Fibroblast of skin of right quadriceps (primary cell): ENCODE data around the gene UROC1.
"Not testable (repeated sequence)": the region's sequence is repeated elsewhere in the genome, so short reads cannot be mapped to it uniquely, and the experiment has no call there.

Experiments used
- DNase-seq: peaks from one replicate; pipeline ENCODE4 v3.0.0-alpha.2; 2013

The UROC1 gene

DNA sequence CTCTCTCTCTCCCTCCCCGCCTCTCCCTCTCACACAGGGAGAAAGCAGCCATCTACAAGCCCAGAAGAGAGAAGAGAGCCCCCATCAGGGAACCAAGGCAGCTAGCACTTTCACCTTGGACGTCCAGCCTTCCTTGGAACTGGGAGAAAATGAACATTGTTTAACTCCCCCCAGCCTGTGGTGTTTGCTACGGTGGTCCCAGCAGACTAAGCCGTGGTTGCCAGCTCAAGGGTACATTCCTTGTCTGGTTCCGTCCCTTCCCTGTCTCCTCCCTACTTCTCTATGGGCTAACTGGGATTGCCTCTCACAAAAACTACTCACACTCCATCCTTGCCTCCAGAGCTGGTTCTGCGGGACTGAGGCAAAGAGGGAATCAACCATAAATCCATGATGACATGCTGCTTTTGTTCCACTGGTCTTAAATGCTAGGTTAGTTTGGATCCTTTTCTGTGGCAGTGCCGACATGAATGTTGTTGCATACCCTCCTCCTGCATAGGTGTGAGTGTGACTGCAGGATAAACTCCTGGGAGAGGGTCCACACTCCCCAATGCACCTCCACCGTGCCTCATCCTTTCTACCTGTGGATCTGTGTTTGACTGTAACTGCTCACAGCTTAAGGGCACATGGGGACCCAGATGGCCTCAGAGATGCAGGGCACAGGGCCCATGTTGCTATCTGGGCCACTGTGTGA is 29.1 kb upstream of the UROC1 start:
- no peak for DNase-seq

DNA sequence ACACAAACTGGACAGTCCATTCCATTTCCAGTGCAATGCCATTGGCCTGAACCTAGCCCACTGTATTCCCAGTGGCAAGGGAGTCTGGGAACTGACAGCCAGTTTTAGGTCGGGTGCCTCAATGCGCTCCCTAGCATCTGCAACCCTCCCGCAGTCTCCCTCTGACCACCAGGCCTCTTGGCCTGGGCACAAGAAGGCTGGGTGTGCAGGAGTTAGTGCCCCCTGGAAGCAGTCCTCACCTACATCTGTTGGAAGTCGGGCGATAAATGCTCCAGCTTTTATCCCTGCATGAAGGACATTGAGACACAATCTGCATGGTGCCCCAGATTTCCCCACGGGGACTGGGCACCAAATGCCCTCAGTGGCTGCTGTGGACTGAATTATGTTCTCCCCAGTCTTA is 28.4 kb upstream of the UROC1 start:
- DNase-seq = no peak

DNA sequence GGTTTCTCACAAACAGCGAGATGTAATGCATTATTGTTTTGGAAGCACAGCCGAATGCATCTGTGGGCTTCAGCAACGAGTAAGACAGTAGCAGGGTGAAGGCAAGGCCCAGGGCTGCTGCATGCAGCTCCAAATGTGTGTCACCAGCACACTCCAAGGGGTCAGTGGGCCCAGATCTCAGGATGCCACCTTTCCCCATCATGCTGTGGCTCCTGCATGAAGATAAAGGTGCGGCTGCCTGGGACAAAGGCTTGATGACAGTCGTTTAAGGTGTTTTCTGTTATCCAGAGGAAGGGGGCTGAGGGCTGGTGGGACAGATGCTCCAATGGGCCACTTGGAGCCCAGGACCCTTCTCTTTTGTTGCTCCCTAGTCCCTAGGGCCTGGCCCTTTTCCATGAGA is 28.0 kb upstream of the UROC1 start:
- no peak for DNase-seq

DNA sequence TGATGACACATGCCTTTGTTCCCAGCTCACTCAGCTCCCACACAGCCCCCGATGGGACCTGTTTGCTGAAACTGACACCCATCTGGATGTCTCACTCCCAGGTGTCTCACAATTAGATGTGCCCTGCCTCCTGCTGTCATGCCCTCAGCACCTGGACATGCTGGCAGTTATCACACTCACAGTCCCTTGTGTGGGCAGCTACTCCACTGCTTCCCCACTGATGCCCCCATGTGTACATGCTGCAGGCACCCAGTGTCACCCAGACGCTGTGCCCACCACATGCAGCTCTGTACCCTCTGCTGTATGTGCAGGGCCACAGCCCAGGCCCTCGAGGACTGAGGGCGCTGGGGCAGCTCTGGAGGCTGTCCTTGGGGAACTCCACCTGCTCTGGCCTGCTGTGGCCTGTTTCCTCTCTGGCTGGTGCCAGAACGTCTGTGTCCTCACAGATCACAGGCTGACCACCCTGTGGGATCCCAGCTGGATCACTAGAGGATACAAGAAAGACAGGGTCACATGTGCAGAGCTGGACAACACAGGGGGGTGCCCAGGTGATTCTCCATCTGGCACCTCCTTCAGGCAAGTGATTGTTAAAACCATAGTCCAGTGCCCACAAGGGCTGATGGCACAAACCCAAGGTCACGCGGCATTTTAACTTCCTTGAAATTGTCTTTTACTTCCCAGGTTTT is 27.2 kb upstream of the UROC1 start:
- no peak for DNase-seq

DNA sequence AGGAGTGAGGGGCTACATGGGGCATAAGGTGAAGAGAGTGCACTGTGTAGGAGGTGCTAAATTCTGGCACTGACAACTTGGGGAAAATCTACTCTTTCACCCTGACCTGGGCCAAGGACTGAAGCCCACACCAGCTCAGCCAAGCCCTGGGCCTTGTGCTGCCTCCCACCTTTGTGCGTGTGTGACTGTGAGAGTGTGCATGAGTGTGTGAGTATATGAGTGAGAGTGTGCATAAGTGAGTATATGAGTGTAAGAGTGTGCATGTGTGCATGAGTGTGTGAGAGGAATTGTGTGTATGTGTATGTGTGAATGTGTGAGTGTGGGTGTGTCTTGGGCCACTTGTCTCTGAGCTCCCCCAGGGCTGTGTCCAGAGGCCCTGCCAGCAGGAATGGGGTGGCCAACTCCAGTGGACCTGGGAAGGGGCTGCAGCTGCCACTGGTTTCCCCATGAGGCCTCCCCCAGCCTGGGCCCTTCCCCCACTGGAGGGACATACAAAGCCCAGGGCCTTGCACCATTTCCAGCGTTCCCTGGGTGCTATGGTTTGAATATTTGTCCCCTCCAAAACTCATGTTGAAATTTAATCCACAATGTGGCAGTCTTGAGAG is 26.0 kb upstream of the UROC1 start:
- no peak for DNase-seq

DNA sequence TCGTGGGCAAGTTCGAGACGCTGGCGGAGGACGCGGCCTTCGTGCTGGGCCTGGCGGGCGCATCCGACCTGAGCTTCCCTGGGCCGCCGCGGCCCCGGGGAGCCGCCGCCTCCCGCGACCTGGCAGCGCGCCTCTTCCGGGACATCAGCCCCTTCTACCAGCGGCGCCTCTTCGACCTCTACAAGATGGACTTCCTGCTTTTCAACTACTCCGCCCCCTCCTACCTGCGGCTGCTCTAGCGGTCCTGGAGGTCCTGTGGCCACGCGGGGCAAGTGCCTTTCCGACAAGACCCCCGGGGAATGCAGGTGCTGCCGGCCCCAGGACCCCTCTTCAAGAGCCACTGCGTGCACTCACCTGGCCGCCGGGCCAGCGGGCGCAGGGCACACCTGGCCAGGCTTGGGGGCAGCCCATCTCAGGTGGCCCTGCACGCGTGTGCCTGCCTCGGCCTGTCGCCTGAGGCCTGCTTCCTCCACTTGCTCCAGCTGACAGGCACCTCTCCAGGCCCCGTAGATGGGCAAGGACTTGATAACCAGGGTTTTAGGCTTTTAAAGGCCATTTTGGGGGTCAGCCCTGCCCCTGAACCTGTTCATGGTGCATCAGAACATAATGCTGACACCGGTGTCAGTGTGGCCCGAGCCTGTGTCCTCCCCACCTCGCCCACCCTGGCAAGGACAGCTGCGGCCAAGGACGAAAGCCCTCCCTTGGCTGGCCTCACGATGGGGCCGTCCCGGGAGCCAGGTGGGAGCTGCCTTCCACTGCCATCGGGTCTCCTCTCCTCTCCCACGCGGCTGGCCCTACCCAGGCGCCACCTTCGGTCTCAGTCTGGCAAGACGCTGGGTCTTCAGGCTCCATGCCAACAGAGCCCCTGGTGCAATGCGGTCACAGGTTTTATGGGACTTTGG is 25.0 kb upstream of the UROC1 start:
- no peak for DNase-seq

DNA sequence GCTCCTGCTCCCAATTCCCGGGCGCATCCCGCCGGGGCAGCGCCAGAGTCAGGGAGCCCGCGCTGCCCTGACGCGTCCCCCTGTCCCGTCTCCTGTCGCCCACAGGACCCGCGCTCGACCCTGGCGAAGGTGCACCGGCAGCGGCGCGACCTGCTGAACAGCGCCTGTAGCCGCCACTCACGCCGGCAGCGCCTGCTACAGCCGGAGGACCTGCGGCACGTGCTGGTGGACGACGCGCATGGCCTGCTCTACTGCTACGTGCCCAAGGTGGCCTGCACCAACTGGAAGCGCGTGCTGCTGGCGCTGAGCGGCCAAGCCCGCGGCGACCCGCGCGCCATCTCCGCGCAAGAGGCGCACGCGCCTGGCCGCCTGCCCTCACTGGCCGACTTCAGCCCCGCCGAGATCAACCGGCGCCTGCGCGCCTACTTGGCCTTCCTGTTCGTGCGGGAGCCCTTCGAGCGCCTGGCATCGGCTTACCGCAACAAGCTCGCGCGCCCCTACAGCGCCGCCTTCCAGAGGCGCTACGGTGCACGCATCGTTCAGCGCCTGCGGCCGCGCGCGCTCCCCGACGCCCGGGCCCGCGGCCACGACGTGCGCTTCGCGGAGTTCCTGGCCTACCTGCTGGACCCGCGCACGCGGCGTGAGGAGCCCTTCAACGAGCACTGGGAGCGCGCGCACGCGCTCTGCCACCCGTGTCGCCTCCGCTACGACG is 24.2 kb upstream of the UROC1 start:
- DNase-seq = no peak

DNA sequence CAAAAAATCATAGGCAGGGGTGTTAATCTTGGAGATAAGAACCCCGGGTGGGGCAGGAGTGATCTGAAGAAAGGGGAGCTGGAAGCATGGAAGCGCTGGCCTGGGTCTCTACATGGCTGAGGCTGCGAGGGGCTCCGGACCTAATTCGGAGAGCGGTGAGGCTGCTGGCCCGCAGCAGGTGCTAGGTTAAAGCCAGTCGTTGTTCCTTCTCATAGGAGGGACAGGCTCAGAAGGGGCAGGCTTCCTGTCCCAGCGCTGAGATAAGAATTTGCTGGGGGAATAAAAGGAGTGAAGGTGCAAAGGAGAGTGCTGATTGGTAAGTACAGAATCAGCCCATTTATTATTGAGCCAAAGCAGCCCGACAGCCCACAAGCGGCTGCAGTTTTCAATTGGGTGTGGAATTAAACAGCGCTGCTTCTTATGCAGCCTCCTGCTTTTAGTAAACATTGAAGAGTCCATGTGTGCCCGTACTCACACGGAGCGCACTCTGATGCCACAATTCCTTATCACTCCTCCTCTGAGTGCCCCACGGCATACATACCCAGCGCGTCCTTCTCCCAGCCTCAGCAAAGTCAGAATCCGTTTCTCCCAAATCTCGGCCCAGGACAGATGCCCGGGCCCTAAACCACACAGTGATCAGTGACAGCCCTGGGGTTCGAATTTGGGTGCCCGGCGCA is 23.5 kb upstream of the UROC1 start:
- no peak for DNase-seq

DNA sequence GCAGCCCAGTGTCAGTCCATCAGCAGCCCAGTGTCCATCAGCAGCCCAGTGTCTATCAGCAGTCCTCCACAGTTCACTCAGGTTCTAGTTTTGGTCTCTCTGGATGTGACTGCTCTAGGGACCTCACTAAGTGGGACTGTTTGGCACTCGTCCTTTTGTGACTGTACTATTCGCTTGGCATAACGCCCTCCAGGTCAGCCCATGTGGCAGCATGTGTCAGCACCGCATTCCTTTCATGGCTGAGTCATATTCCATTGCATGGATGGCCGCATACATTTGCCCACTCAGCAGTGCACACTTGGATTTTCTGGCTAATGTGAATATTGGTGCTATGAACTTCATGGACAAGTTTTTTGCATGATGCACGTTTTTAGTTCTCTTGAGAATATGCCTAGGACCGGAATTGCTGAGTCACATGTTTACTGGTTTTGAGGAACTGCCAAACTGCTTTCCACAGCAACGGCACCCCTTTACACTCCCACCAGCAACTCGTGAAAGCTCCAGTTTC is 22.8 kb upstream of the UROC1 start:
- DNase-seq = peak; percentile 97

DNA sequence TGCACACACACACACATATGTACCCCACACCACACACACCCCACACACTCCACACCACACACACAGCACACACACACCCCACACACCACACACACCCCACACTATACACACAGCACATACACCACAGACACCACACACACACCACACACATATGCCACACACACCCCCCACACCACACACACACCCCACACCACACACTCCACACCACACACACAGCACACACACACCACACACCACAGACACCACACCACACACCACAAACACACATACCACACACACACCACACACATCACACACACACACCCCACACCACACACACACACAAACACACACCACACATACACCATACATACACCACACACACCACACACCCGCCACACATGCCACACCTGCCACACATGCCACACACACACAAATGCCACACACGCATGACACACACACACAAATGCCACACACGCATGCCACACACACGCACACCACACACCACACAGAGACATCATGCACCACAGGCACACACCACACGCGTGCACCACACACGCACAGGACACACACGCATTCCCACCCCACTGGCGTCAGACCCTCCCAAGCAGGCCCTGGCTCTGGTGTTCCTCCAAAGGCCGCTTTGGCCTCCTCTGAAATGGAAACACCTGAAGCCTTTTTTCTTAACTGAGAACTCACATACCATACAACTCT is 22.1 kb upstream of the UROC1 start:
- DNase-seq = no peak

DNA sequence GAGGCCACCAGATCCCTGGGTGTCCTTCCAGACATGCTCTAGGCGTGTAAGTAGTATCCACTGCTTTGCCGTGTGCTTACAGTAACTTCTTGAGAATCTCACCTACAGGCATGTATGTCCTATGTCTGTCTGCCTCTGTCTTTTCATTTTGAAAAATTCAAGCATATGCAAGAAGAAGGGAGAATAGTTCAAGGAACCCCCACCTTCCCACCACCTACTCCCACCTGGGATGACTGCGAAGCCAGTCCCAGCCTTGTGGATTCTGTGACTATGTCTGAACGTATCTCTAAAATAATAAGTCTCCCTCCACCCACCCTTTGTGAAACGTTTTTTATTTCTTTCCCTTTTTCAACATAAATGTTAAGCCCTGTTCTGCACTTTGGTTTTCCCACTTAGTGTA is 21.4 kb upstream of the UROC1 start:
- no peak for DNase-seq

DNA sequence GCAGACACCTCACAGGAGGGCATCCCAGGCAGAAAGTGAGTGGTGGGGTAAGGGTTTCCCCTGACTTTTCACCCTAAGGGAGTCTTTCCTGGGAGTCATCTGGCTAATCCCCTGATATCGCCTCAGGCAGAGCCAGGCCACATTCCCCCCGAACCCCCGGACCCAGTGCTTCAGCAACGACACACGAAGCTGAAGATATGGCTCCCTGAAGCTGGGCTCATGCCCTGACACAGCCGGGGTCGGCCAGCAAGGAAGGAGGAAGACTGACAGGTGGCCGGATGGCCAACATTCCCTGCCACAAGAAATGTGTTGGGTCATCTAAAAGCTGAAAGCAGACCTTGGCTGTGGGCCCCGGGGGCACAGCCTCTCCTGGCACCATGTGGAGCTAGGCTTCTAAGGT is 20.7 kb upstream of the UROC1 start:
- DNase-seq = no peak

DNA sequence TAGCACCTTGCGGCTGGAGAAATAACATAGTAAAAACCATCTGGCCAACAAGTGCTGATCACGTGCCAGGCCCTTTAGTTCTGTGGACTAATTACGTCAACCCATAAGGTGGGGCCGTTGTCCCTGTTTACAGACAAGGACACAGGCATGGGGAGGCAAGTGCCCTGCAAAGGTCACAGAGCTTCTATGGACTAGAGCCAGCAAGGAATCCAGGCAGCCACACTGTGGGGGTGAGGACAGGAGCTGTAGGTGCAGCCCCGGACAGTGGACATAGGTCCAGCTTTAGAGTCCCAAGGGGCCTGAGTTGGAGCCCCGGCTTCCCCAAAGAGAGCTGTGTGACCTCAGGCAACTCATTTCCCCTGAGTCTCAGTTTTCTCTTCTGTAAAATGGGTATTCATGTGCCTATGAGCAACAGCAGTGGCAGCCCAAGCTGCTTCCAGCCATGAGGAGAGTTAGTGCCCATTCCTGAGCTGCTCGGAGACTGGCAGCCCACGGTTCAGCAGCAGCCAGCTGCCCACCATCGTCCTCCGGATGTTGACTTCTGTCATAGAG is 20.2 kb upstream of the UROC1 start:
- DNase-seq = no peak

DNA sequence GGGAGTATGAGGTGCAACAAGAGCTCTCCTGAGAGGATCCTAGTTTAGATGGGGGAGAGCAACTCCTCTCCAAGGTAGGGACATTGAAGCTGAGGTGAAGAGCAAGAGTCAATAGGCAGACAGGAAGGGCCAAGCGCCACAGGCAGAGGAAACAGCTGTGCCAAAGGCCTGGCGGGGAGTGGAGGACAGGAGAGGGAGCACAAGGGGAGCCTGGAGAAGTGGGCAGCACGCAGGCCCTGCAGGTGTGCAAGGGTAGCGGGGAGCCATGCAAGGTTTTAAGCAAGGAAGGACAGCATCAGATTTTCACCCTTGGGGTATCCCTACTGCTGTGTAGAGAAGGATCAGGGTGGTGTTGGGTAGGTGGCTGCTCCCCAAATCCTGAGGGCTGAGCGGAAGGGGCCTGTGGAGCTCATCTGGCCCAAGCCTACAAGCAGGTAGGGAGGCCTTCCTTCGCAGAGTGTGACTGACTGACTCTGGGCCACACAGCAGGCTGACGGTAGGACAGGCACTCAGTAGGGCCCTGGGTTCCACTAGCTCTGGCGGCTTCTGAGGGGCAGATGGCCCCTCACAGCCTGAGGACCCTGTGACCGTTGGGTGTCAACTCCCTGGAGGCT is 19.6 kb upstream of the UROC1 start:
- DNase-seq = no peak

DNA sequence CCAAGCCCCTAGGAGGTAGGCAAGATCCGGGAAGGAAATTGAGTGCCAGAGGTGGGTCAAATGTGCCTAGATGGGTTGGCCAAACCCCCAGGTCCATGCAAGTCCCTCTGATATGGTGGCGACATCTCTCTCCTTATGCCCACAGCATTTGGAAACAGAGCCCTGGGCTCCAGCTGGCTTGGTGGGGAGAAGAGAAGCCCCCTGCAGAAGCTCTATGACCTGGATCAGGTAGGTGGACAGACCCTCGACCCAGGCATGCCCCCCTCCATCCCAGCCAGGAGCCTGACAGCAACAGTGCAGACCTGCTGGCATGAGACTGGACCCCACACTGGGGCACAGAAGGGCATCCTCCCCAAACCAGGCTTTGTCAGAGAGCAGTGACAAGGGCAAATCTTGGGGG is 18.6 kb upstream of the UROC1 start:
- no peak for DNase-seq

DNA sequence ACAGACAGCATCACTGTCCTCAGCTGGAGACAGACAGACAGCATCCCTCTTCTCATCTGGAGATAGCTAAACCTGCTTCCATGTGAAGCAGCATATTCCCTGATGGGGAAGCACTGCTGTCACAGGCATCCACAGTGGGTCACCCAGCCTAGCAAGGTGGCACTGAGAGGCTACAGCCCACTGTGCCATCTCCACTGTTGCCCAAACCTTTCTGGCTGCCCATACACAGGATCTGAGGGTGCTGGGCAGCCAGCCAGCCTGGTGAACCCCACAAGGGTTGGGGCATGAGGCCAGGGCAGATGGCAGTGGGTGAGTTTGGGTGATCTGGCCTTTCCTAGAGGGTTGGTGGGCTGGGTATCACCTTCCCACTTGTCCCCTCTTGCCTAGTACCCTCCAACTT is 18.1 kb upstream of the UROC1 start:
- DNase-seq = no peak

DNA sequence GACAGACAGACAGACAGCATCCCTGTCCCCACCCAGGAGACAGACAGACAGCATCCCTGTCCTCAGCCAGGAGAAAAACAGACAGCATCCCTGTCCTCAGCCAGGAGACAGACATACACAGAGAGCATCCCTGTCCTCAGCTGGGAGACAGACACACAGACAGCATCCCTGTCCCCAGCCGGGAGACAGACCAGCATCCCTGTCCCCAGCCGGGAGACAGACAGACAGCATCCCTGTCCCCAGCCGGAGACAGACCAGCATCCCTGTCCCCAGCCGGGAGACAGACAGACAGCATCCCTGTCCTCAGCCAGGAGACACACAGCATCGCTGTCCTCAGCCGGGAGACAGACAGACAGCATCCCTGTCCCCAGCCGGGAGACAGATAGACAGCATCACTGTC is 17.1 kb upstream of the UROC1 start:
- not testable (repeated sequence) for DNase-seq

DNA sequence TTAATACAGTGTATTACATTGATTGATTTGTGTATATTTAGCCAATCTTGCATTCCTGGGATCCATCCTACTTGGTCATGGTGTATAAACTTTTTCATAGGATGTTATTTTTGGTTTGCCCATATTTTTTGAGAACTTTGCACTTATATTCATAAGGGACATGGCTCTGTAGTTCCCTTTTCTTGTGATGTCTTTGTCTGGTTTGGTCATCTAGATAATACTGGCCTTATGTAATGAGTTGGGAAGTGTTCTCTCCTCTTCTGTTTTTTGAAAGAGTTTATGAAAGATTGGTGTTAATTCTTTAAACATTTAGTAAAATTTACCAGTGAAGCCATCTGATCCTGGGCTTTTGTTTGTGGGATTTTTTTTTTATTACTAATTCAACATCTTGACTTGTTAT is 15.9 kb upstream of the UROC1 start:
- DNase-seq = no peak

DNA sequence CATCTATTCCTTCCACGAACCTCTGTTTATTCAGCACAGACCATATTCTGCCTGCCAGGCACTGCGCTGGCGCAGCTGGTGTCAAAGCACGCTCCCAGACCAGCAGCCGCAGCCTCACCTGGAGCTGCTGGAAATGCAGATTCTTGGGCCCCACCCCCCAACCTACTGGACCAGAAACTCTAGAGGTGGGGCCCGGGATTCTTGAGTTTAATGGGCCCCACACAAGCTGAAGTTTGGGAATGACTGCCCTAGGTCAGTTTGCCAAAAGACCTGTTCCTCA is 13.4 kb upstream of the UROC1 start:
- no peak for DNase-seq

DNA sequence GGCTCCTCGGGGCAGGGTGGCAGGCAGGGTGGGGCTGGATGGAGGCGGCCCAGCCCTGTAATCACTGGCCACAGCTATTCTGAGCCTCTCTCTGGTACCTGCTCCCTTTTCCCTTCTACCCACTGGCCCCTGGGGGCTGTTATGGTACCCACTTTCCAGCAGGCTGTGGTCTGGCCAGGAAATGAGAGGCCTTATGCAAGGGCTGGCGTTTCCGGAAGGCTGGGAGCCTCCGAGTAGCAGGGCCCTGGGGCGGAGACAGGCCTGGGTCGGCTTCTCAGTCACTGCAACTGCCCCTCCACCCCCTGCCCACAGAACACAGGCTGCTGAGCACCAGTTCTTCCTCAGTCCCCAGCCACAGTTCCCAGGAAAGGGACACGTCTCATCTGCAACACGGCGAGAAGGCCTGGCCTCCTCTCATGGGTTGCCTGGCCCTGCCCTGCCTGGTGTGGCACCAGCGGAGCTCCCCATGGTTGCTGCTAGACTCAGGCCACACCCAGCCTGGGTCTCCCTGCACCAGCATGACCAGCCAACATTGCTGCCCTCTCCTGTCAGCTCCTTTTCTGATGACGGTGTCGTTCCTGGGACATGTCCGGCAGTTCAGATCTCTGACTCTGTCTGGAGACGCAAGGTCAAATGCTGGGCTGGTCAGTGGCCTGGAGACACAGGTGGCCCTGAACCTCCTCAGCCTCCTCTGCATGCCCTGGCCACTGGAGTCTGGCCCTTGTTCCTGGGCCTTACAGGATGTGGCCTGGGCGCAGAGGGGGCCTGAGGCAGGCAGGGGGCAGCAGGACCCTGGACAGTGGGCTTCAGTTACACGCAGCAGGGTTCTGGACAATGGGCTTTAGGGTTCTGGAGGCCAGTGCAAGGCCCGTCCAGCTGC is 12.8 kb upstream of the UROC1 start:
- DNase-seq = no peak
